A549 (cell line): ENCODE data around the gene NEUROD6.

ENCODE experiments used
- PHF8 ChIP-seq: fragments of 200-600 bp; sonication (generic); IDR thresholded peaks from 2 replicates; pipeline ENCODE4 v1.6.1; 2016; ENCODE audit warnings: low read depth, mild to moderate bottlenecking, antibody characterized with exemption, moderate library complexity, borderline replicate concordance
- POLR2A ChIP-seq: IDR thresholded peaks from 2 replicates; pipeline ENCODE4 v1.6.1; 2012; ENCODE audit warnings: mild to moderate bottlenecking, low read length
- SMC3 ChIP-seq: fragments of >200 bp; sonication (Bioruptor Twin); formaldehyde crosslinking; IDR thresholded peaks from 3 replicates; pipeline ENCODE4 v1.6.1; 2018; ENCODE audit warnings: inconsistent platforms
- TP53 ChIP-seq: fragments of 250-450 bp; sonication (Bioruptor Pico); IDR thresholded peaks from 2 replicates; pipeline ENCODE4 v1.5.0; 2021; ENCODE audit warnings: mild to moderate bottlenecking, moderate library complexity
- ZC3H11A ChIP-seq: fragments of 450-650 bp; IDR thresholded peaks from 2 replicates; pipeline ENCODE4 v1.6.1; 2014; ENCODE audit warnings: antibody characterized with exemption, mild to moderate bottlenecking
- ZFP36 ChIP-seq: fragments of 450-650 bp; IDR thresholded peaks from 2 replicates; pipeline ENCODE4 v1.6.1; 2014; ENCODE audit warnings: borderline replicate concordance; ENCODE audit not compliant: partially characterized antibody

DNA sequence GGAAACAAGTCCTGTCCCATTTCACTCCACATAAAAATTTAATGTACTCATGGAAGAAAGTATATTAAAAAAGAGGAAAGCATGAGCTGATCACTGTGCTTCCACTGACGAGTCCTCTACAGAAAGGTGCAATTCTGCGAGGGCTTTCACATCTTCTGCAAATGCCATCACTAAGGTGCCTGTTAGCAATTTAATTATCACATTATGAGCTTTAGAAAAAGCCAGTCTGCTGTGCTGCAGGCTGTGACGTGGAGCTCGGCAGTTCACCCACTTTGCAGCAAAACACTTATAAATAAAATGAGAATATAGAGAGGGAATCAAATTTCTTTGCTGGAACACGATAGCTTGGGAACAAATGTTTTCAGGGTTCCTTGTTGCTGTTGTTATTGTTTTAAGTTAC, 22.5 kb upstream of the NEUROD6 start:
- TF ChIP-seq ZC3H11A (no peak), SMC3 (no peak), ZFP36 (no peak), POLR2A (no peak), PHF8 (no peak), TP53 (CRISPR knock-in tag) (no peak)
